Caco-2 (cell line): ENCODE data around the gene UNKL. TPM values are rescaled to one million over a fixed set of nuclear protein-coding genes. Genes with fewer than 3 reads are reported as not detected.

Experiments used
- BruUV-seq: library from RNA; stranded (reverse); fragments of 400-500 nt; replicated peaks from 2 replicates; lab custom pipeline; 2021; lab: Mats Ljungman, UMichigan
- CTCF ChIA-PET: fragments of 300-600 bp; sonication (Branson Sonifier 250); formaldehyde crosslinking; loops from one replicate; lab custom pipeline; 2022; ENCODE audit warnings: antibody characterized with exemption; lab: Charles Lee
- POLR2A ChIA-PET: fragments of 300-600 bp; sonication (Branson Sonifier 250); formaldehyde crosslinking; loops from one replicate; lab custom pipeline; 2022; ENCODE audit warnings: antibody characterized with exemption; lab: Charles Lee
- DNase-seq, 2 experiments: peaks; one replicate each; pipeline versions ENCODE4 v3.0.0 to v3.0.0-alpha.2; 2020 to 2022
- H3K27me3 ChIP-seq: replicated peaks from 2 replicates; pipeline ENCODE4 v1.6.0; 2011; ENCODE audit warnings: low read length; ENCODE audit not compliant: control insufficient read depth, insufficient read depth
- H3K36me3 ChIP-seq: 2 replicates; pipeline ENCODE4 v1.5.1; 2011; ENCODE audit warnings: low read length; ENCODE audit not compliant: control insufficient read depth, insufficient read depth
- H3K4me1 ChIP-seq: fragments of 250-450 bp; sonication (Bioruptor Pico); 2 replicates; pipeline ENCODE4 v1.5.1; 2020; ENCODE audit warnings: mild to moderate bottlenecking
- H3K4me3 ChIP-seq: 2 replicates; pipeline ENCODE4 v1.5.1; 2011; ENCODE audit warnings: low read depth, mild to moderate bottlenecking, control low read depth, low read length
- H3K9me3 ChIP-seq: fragments of 250-450 bp; sonication (Bioruptor Pico); 2 replicates; pipeline ENCODE4 v1.5.1; 2020; ENCODE audit warnings: mild to moderate bottlenecking, moderate library complexity
- H3K27ac Mint-ChIP-seq: one replicate; pipeline ENCODE4 v1.8.0; 2022; ENCODE audit warnings: mixed read lengths; ENCODE audit not compliant: unreplicated experiment
- H3K27me3 Mint-ChIP-seq: one replicate; pipeline ENCODE4 v1.8.0; 2022; ENCODE audit warnings: mixed read lengths; ENCODE audit not compliant: insufficient read depth, unreplicated experiment
- H3K36me3 Mint-ChIP-seq: one replicate; pipeline ENCODE4 v1.8.0; 2022; ENCODE audit warnings: mild to moderate bottlenecking, mixed read lengths; ENCODE audit not compliant: insufficient read depth, unreplicated experiment
- H3K4me1 Mint-ChIP-seq: one replicate; pipeline ENCODE4 v1.8.0; 2022; ENCODE audit warnings: low read depth, mixed read lengths; ENCODE audit not compliant: unreplicated experiment
- H3K4me3 Mint-ChIP-seq: one replicate; pipeline ENCODE4 v1.8.0; 2022; ENCODE audit warnings: mild to moderate bottlenecking, moderate library complexity, mixed read lengths; ENCODE audit not compliant: unreplicated experiment
- H3K9me3 Mint-ChIP-seq: one replicate; pipeline ENCODE4 v1.8.0; 2022; ENCODE audit warnings: mixed read lengths; ENCODE audit not compliant: unreplicated experiment
- CTCF ChIP-seq, 2 experiments: fragments of 200-600 bp in 1 of 2; IDR thresholded peaks; 1 replicate in 1 of 2; 2 replicates in 1 of 2; pipeline versions ENCODE4 v1.5.1 to v1.8.0; 2011 to 2022; ENCODE audit warnings: antibody characterized with exemption in 1 of 2, control low read depth in 1 of 2, inconsistent platforms in 1 of 2, low read depth in 1 of 2, low read length in 1 of 2, mild to moderate bottlenecking in 1 of 2, moderate library complexity in 1 of 2; ENCODE audit not compliant: insufficient read depth in 1 of 2, severe bottlenecking in 1 of 2, unreplicated experiment in 1 of 2
- intact Hi-C: fragments of 100-400 bp; cut with micrococcal nuclease; formaldehyde crosslinking; loops from one replicate; pipeline ENCODE4 v1.10.0; 2022; ENCODE audit not compliant: unreplicated experiment
- total RNA-seq: library from RNA; stranded (reverse); gene quantifications from 2 replicates; pipeline ENCODE4 v1.2.3, GENCODE V29; 2022

Gene UNKL
- total RNA-seq, 1 experiment from 2014 or later = 31.2 TPM

GRCh38 chr16:1439058-1439698 is 24.7 kb upstream of the UNKL start:
- H3K4me3 ChIP-seq = no peak overlapping the region
- no peak overlapping the region for H3K4me3 Mint-ChIP-seq
- H3K9me3 Mint-ChIP-seq = no peaks in the 10 kb centered on the region
- ChIA-PET POLR2A (no interaction called here), CTCF (no interaction called here)
- intact Hi-C loops = no loop called here
- no peaks in the 10 kb centered on the region for H3K36me3 ChIP-seq
- H3K9me3 ChIP-seq = no peaks in the 10 kb centered on the region
- BruUV-seq = no TSS peak
- DNase-seq = no peak
- H3K27me3 ChIP-seq = no peaks in the 10 kb centered on the region
- no peaks in the 10 kb centered on the region for H3K27me3 Mint-ChIP-seq
- TF ChIP-seq CTCF (IDR thresholded peaks at IDR 0.05; ENCODE audit: insufficient read depth in 1 of 2, low read depth in 1 of 2, low read length in 1 of 2, severe bottlenecking in 1 of 2, unreplicated experiment in 1 of 2) = no peak
- no peaks in the 10 kb centered on the region for H3K4me1 ChIP-seq
- H3K36me3 Mint-ChIP-seq = no peaks in the 10 kb centered on the region
- H3K27ac Mint-ChIP-seq = no peak overlapping the region
- H3K4me1 Mint-ChIP-seq = no peaks in the 10 kb centered on the region

- Mint-ChIP-seq H3K27me3 (no peaks in the 10 kb centered on the region), H3K4me3 (no peak overlapping the region), H3K36me3 (no peaks in the 10 kb centered on the region), H3K4me1 (no peaks in the 10 kb centered on the region), H3K27ac (no peak overlapping the region), H3K9me3 (no peaks in the 10 kb centered on the region)
- no peak for DNase-seq
- ChIA-PET CTCF (no interaction called here), POLR2A (no interaction called here)
- Histone ChIP-seq H3K9me3 (no peaks in the 10 kb centered on the region), H3K27me3 (no peaks in the 10 kb centered on the region), H3K36me3 (no peaks in the 10 kb centered on the region), H3K4me1 (no peaks in the 10 kb centered on the region), H3K4me3 (no peak overlapping the region)
- TF ChIP-seq CTCF (IDR thresholded peaks at IDR 0.05; ENCODE audit: insufficient read depth in 1 of 2, low read depth in 1 of 2, low read length in 1 of 2, severe bottlenecking in 1 of 2, unreplicated experiment in 1 of 2) = no peak
- BruUV-seq = no TSS peak
- intact Hi-C loops = no loop called here
Observed at GRCh38 chr16:1438229-1439057, 23.9 kb upstream of the UNKL start.

GRCh38 chr16:1437606-1438005 is 23.1 kb upstream of the UNKL start:
- Mint-ChIP-seq H3K27me3 (no peaks in the 10 kb centered on the region), H3K9me3 (no peaks in the 10 kb centered on the region), H3K4me1 (no peaks in the 10 kb centered on the region), H3K4me3 (no peak overlapping the region), H3K36me3 (no peaks in the 10 kb centered on the region), H3K27ac (no peak overlapping the region)
- ChIA-PET POLR2A (no interaction called here), CTCF (no interaction called here)
- intact Hi-C loops = no loop called here
- BruUV-seq = no TSS peak
- Histone ChIP-seq H3K4me3 (no peak overlapping the region), H3K36me3 (no peaks in the 10 kb centered on the region), H3K9me3 (no peaks in the 10 kb centered on the region), H3K4me1 (no peaks in the 10 kb centered on the region), H3K27me3 (no peaks in the 10 kb centered on the region)
- TF ChIP-seq CTCF (IDR thresholded peaks at IDR 0.05; ENCODE audit: insufficient read depth in 1 of 2, low read depth in 1 of 2, low read length in 1 of 2, severe bottlenecking in 1 of 2, unreplicated experiment in 1 of 2) = no peak
- DNase-seq = no peak
